Trophoblast cell (in vitro differentiated cells and primary cell): ENCODE measurements around the gene MST1.

Experiments used
- DNase-seq, 2 donors: peaks; one replicate each; pipeline ENCODE4 v3.0.0-alpha.2; 2016
- H2AFZ ChIP-seq: 2 replicates; pipeline ENCODE4 v1.6.1; 2013; ENCODE audit warnings: low read length, moderate library complexity, mild to moderate bottlenecking; ENCODE audit not compliant: insufficient read depth, poor library complexity
- H2AK5ac ChIP-seq: 2 replicates; pipeline ENCODE4 v1.6.1; 2013; ENCODE audit warnings: mild to moderate bottlenecking, low read length
- H2BK120ac ChIP-seq: 2 replicates; pipeline ENCODE4 v1.6.1; 2013; ENCODE audit warnings: low read length, mild to moderate bottlenecking, moderate library complexity; ENCODE audit not compliant: insufficient read depth, poor library complexity
- H2BK12ac ChIP-seq: 2 replicates; pipeline ENCODE4 v1.6.1; 2013; ENCODE audit warnings: mild to moderate bottlenecking, low read length, moderate library complexity
- H2BK5ac ChIP-seq: 2 replicates; pipeline ENCODE4 v1.6.1; 2013; ENCODE audit warnings: low read length, low read depth, moderate library complexity, mild to moderate bottlenecking; ENCODE audit not compliant: poor library complexity
- H3K14ac ChIP-seq: 2 replicates; pipeline ENCODE4 v1.6.1; 2013; ENCODE audit warnings: mild to moderate bottlenecking, low read length
- H3K18ac ChIP-seq: 2 replicates; pipeline ENCODE4 v1.6.1; 2013; ENCODE audit warnings: mild to moderate bottlenecking, low read length
- H3K23ac ChIP-seq: 2 replicates; pipeline ENCODE4 v1.6.1; 2013; ENCODE audit warnings: low read length
- H3K27ac ChIP-seq: 2 replicates; pipeline ENCODE4 v1.5.1; 2013; ENCODE audit warnings: low read depth, mild to moderate bottlenecking, inconsistent platforms, low read length, moderate library complexity
- H3K27me3 ChIP-seq: 2 replicates; pipeline ENCODE4 v1.6.1; 2013; ENCODE audit warnings: inconsistent platforms, mild to moderate bottlenecking, low read length, moderate library complexity; ENCODE audit not compliant: insufficient read depth
- H3K36me3 ChIP-seq, 2 experiments: 1 replicate in 1 of 2; 2 replicates in 1 of 2; pipeline ENCODE4 v1.6.1; 2013; ENCODE audit warnings: low read length in 2 of 2, mild to moderate bottlenecking in 2 of 2, moderate library complexity in 1 of 2; ENCODE audit not compliant: insufficient read depth in 2 of 2, control insufficient read depth in 1 of 2
- H3K4ac ChIP-seq: 2 replicates; pipeline ENCODE4 v1.6.1; 2013; ENCODE audit warnings: low read depth, mild to moderate bottlenecking, low read length, moderate library complexity
- H3K4me1 ChIP-seq, 2 experiments: 1 replicate in 1 of 2; 2 replicates in 1 of 2; pipeline ENCODE4 v1.6.1; 2013; ENCODE audit warnings: low read length in 2 of 2, mild to moderate bottlenecking in 2 of 2, moderate library complexity in 1 of 2; ENCODE audit not compliant: insufficient read depth in 2 of 2, control insufficient read depth in 1 of 2
- H3K4me2 ChIP-seq: 2 replicates; pipeline ENCODE4 v1.6.1; 2013; ENCODE audit warnings: inconsistent platforms, mild to moderate bottlenecking, low read length, moderate library complexity
- H3K4me3 ChIP-seq: 2 replicates; pipeline ENCODE4 v1.5.1; 2013; ENCODE audit warnings: mild to moderate bottlenecking, low read depth, low read length, inconsistent platforms
- H3K79me1 ChIP-seq: one replicate; pipeline ENCODE4 v1.6.1; 2013; ENCODE audit warnings: low read length
- H3K79me2 ChIP-seq: 2 replicates; pipeline ENCODE4 v1.6.1; 2013; ENCODE audit warnings: low read length, mild to moderate bottlenecking; ENCODE audit not compliant: control insufficient read depth, insufficient read depth, poor library complexity
- H3K9ac ChIP-seq: 2 replicates; pipeline ENCODE4 v1.6.1; 2013; ENCODE audit warnings: mild to moderate bottlenecking, low read length
- H3K9me3 ChIP-seq: 2 replicates; pipeline ENCODE4 v1.6.1; 2013; ENCODE audit warnings: low read depth, mild to moderate bottlenecking, control low read depth, inconsistent platforms, low read length; ENCODE audit not compliant: insufficient read depth
- H4K12ac ChIP-seq: 2 replicates; pipeline ENCODE4 v1.6.1; 2013; ENCODE audit warnings: low read depth, mild to moderate bottlenecking, low read length, moderate library complexity
- H4K8ac ChIP-seq: 2 replicates; pipeline ENCODE4 v1.6.1; 2013; ENCODE audit warnings: low read depth, mild to moderate bottlenecking, low read length, moderate library complexity
- H4K91ac ChIP-seq: one replicate; pipeline ENCODE4 v1.6.1; 2013; ENCODE audit warnings: low read depth, mild to moderate bottlenecking, low read length, moderate library complexity
- WGBS: extraction: QIAGEN DNeasy Blood & Tissue Kit; methylation state at CpG from one replicate; pipeline ENCODE4 v1.1.7; 2013; ENCODE audit warnings: missing lambda C conversion rate; ENCODE audit not compliant: insufficient read length, insufficient coverage; ENCODE audit errors: extremely low coverage; 5-methylcytosine and 5-hydroxymethylcytosine counted together

The MST1 gene

GRCh38 chr3:49650177-49650576 is 39.1 kb downstream of the MST1 start:
- no CpG with 5 or more reads among the region's 1 CpG for WGBS

GRCh38 chr3:49649576-49649975 is 39.7 kb downstream of the MST1 start:
- no peak overlapping the region for H3K18ac ChIP-seq
- no peak overlapping the region for H4K12ac ChIP-seq
- no peaks in the 10 kb centered on the region for H3K79me2 ChIP-seq
- H3K4me1 ChIP-seq: peaks cover 6 to 10% of the 10 kb centered on the region in 2 experiments
- DNase-seq: no peak
- H2AFZ ChIP-seq: no peak overlapping the region
- H4K8ac ChIP-seq: no peak overlapping the region
- H2BK120ac ChIP-seq: no peak overlapping the region
- no peak overlapping the region for H3K23ac ChIP-seq
- H3K79me1 ChIP-seq: no peaks in the 10 kb centered on the region
- no peak overlapping the region for H3K9ac ChIP-seq
- H3K14ac ChIP-seq: peak overlapping the region; percentile 4
- H3K27ac ChIP-seq: no peak overlapping the region
- no peak overlapping the region for H3K4me2 ChIP-seq
- H2BK5ac ChIP-seq: no peak overlapping the region
- H2BK12ac ChIP-seq: peak overlapping the region; percentile 5
- H3K4ac ChIP-seq: no peak overlapping the region
- WGBS: no CpG with 5 or more reads among the region's 1 CpG
- no peaks in the 10 kb centered on the region for H3K27me3 ChIP-seq
- H4K91ac ChIP-seq: peak overlapping the region; percentile 21
- no peaks in the 10 kb centered on the region for H3K9me3 ChIP-seq
- no peak overlapping the region for H3K4me3 ChIP-seq
- H3K36me3 ChIP-seq: no peaks in the 10 kb centered on the region
- no peak overlapping the region for H2AK5ac ChIP-seq

More at GRCh38 chr3:49650177-49650576, 39.1 kb downstream of the MST1 start:
- H3K79me2 ChIP-seq: no peaks in the 10 kb centered on the region
- no peaks in the 10 kb centered on the region for H3K36me3 ChIP-seq
- H4K12ac ChIP-seq: no peak overlapping the region
- DNase-seq: no peak
- peak overlapping the region; percentile 5 for H2BK12ac ChIP-seq
- no peaks in the 10 kb centered on the region for H3K27me3 ChIP-seq
- H3K27ac ChIP-seq: no peak overlapping the region
- H4K91ac ChIP-seq: no peak overlapping the region
- no peak overlapping the region for H2AK5ac ChIP-seq
- peak overlapping the region; percentile 3 for H4K8ac ChIP-seq
- H3K18ac ChIP-seq: no peak overlapping the region
- peaks cover 6 to 10% of the 10 kb centered on the region in 2 experiments for H3K4me1 ChIP-seq
- no peak overlapping the region for H3K4me3 ChIP-seq
- no peak overlapping the region for H3K4me2 ChIP-seq
- H3K9me3 ChIP-seq: no peaks in the 10 kb centered on the region
- no peak overlapping the region for H2BK120ac ChIP-seq
- H3K4ac ChIP-seq: no peak overlapping the region
- no peaks in the 10 kb centered on the region for H3K79me1 ChIP-seq
- H2AFZ ChIP-seq: no peak overlapping the region
- no peak overlapping the region for H2BK5ac ChIP-seq
- H3K9ac ChIP-seq: no peak overlapping the region
- no peak overlapping the region for H3K23ac ChIP-seq
- no peak overlapping the region for H3K14ac ChIP-seq

DNA sequence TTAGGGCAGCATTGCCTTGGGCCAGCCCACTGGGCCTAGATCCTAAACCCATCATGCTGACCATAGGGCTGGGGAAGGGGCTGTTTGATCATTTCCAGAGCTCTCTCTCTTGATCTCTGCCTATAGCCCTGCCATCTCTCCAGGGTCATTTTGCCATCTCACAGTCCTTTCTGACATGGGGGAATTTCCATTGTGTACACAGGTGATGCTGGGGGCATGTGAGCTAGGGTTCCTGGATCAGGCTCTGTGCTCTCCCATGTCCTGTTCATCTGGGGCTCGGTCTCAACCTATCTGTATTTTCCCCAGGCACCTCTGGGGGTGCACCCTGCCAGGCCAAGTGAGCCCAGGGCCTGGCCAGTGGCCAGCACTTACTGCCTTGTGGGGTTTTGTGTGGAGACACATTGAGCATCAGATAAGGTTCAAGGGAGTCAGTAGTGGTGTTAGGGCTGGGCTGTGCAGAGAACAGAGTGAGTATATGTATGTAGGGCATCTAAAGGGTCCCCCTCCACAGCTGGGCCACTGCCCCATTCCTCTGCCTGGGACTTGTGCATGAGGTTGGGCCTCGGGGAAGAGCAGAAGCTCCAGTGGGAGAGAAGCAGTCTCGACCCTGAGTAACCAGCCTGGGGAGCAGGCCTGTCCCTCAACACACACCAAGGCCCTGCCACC is 40.8 kb downstream of the MST1 start:
- no CpG with 5 or more reads among the region's 3 CpGs for WGBS
- Histone ChIP-seq H3K23ac (no peak overlapping the region), H3K27ac (no peak overlapping the region), H3K9ac (no peak overlapping the region), H4K8ac (no peak overlapping the region), H3K4ac (no peak overlapping the region), H3K79me2 (no peaks in the 10 kb centered on the region), H3K4me2 (no peak overlapping the region), H3K9me3 (peaks cover 2% of the 10 kb centered on the region), H3K18ac (no peak overlapping the region), H3K79me1 (no peaks in the 10 kb centered on the region), H4K12ac (no peak overlapping the region), H3K27me3 (no peaks in the 10 kb centered on the region), H2BK5ac (no peak overlapping the region), H2BK120ac (no peak overlapping the region), H3K14ac (no peak overlapping the region), H2AK5ac (no peak overlapping the region), H2BK12ac (no peak overlapping the region), H3K4me1 (peaks cover 6 to 10% of the 10 kb centered on the region in 2 experiments), H3K36me3 (no peaks in the 10 kb centered on the region), H2AFZ (no peak overlapping the region), H4K91ac (no peak overlapping the region), H3K4me3 (no peak overlapping the region)
- DNase-seq: no peak

DNA sequence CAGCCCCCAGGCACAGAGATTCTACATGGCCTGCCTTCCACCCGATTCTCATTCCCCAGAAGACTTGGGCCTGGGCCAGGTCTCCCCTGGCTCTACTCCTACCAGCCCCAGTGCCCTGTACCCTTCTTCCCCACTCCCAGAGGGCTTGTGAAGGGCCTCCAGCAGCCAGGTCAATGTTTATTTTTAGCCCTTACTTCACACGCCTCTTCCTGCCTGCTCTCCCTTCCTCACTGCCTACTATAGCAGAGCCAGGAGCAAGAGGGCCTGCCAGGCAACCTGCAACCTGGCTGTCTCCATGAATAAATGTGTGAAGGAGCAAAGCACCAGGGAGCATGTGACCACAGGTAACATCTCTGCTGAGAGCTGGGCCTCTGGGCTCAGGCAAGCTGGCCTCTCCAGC is 41.5 kb downstream of the MST1 start:
- Histone ChIP-seq H3K18ac (no peak overlapping the region), H2BK5ac (no peak overlapping the region), H3K27me3 (no peaks in the 10 kb centered on the region), H3K23ac (no peak overlapping the region), H3K4me3 (no peak overlapping the region), H2BK120ac (no peak overlapping the region), H3K27ac (no peak overlapping the region), H2AK5ac (no peak overlapping the region), H3K36me3 (no peaks in the 10 kb centered on the region), H3K4me2 (no peak overlapping the region), H3K9ac (no peak overlapping the region), H3K4me1 (peaks cover 6 to 10% of the 10 kb centered on the region in 2 experiments), H3K79me1 (no peaks in the 10 kb centered on the region), H3K79me2 (no peaks in the 10 kb centered on the region), H2AFZ (no peak overlapping the region), H3K9me3 (peaks cover 2% of the 10 kb centered on the region), H2BK12ac (no peak overlapping the region), H3K4ac (no peak overlapping the region), H3K14ac (no peak overlapping the region), H4K12ac (no peak overlapping the region), H4K8ac (no peak overlapping the region), H4K91ac (no peak overlapping the region)
- no CpG with 5 or more reads among the region's 2 CpGs for WGBS
- DNase-seq: no peak
